Natural killer cell (primary cell): ENCODE results near the gene GNB3. TPM values are rescaled to one million over a fixed set of nuclear protein-coding genes. Genes with fewer than 3 reads are reported as not detected.

Source experiments
- ATAC-seq, 3 donors: fragments of 150-1000 bp in 2 of 3; fragments of 200-7000 bp in 1 of 3; cut with Tn5 transposase; 1 replicate in 1 of 3; 2 replicates in 2 of 3; pipeline ENCODE4 v1.10.0; 2021; ENCODE audit warnings: mild to moderate bottlenecking in 2 of 3, moderate library complexity in 2 of 3
- DNase-seq, 2 donors: peaks; one replicate each; pipeline versions ENCODE4 v3.0.0 to v3.0.0-alpha.2; 2013 to 2021; ENCODE audit warnings: mixed read lengths in 1 of 2
- H3K27ac ChIP-seq: one replicate; pipeline ENCODE4 v1.5.1; 2013; ENCODE audit warnings: mild to moderate bottlenecking, low read length
- H3K27me3 ChIP-seq: one replicate; pipeline ENCODE4 v1.6.1; 2013; ENCODE audit warnings: low read length; ENCODE audit not compliant: control insufficient read depth, insufficient read depth
- H3K36me3 ChIP-seq: one replicate; pipeline ENCODE4 v1.6.1; 2013; ENCODE audit warnings: low read length; ENCODE audit not compliant: control insufficient read depth, insufficient read depth
- H3K4me1 ChIP-seq: one replicate; pipeline ENCODE4 v1.6.1; 2013; ENCODE audit warnings: low read length; ENCODE audit not compliant: control insufficient read depth, insufficient read depth
- H3K4me3 ChIP-seq: one replicate; pipeline ENCODE4 v1.5.1; 2013; ENCODE audit warnings: low read length
- H3K9me3 ChIP-seq: one replicate; pipeline ENCODE4 v1.6.1; 2013; ENCODE audit warnings: low read length; ENCODE audit not compliant: control insufficient read depth, insufficient read depth
- H3K27ac Mint-ChIP-seq, 2 donors: one replicate each; pipeline ENCODE4 v1.8.0; 2022; ENCODE audit warnings: mild to moderate bottlenecking in 2 of 2, mixed read lengths in 2 of 2, moderate library complexity in 1 of 2
- H3K27me3 Mint-ChIP-seq, 2 donors: one replicate each; pipeline ENCODE4 v1.8.0; 2022; ENCODE audit warnings: low read depth in 2 of 2, mixed read lengths in 2 of 2
- H3K36me3 Mint-ChIP-seq: one replicate; pipeline ENCODE4 v1.8.0; 2022; ENCODE audit warnings: mixed read lengths
- H3K4me1 Mint-ChIP-seq, 2 donors: one replicate each; pipeline ENCODE4 v1.8.0; 2022; ENCODE audit warnings: mixed read lengths in 2 of 2
- H3K4me3 Mint-ChIP-seq: one replicate; pipeline ENCODE4 v1.8.0; 2022; ENCODE audit warnings: mild to moderate bottlenecking, moderate library complexity, mixed read lengths
- H3K9me3 Mint-ChIP-seq, 2 donors: one replicate each; pipeline ENCODE4 v1.8.0; 2022; ENCODE audit warnings: mixed read lengths in 2 of 2
- CTCF ChIP-seq: fragments of 200-600 bp; IDR thresholded peaks from one replicate; pipeline ENCODE4 v1.8.0; 2022; ENCODE audit warnings: antibody characterized with exemption
- WGBS: methylation state at CpG from one replicate; pipeline ENCODE4 v1.1.7; 2013; ENCODE audit warnings: missing lambda C conversion rate; ENCODE audit not compliant: insufficient coverage; 5-methylcytosine and 5-hydroxymethylcytosine counted together
- intact Hi-C: fragments of 100-400 bp; cut with micrococcal nuclease; formaldehyde crosslinking; loops from one replicate; pipeline ENCODE4 v1.14.2; 2022
- total RNA-seq, 4 donors: library from RNA; stranded (reverse); fragments of 120-200 nt in 1 of 4; gene quantifications; one replicate each; pipeline versions ENCODE4 v1.2.3 to v1.2.4, GENCODE V29; 2013 to 2022

The GNB3 gene
- total RNA-seq, 3 donors from 2014 or later (not counting 1 experiment from before 2014, with no cell fraction given) = not detected

GRCh38 chr12:6809056-6809455 lies 31.7 kb upstream of the GNB3 start:
- Histone ChIP-seq H3K4me3 (no peak overlapping the region), H3K9me3 (no peaks in the 10 kb centered on the region), H3K27me3 (no peaks in the 10 kb centered on the region), H3K27ac (no peak overlapping the region), H3K36me3 (no peaks in the 10 kb centered on the region), H3K4me1 (no peaks in the 10 kb centered on the region)
- no peaks in the 10 kb centered on the region for H3K36me3 Mint-ChIP-seq
- DNase-seq = no peak
- peaks cover 6 to 18% of the 10 kb centered on the region in 2 donors for H3K27me3 Mint-ChIP-seq
- no peaks in the 10 kb centered on the region for H3K9me3 Mint-ChIP-seq
- TF ChIP-seq CTCF = no peak
- no peak for ATAC-seq
- intact Hi-C loops = no loop called here
- H3K4me3 Mint-ChIP-seq = no peak overlapping the region
- no peaks in the 10 kb centered on the region for H3K4me1 Mint-ChIP-seq
- WGBS = 90% methylated on average over 10 of the region's 10 CpGs
- no peak overlapping the region for H3K27ac Mint-ChIP-seq

- DNase-seq = no peak
- Histone ChIP-seq H3K4me3 (no peak overlapping the region), H3K4me1 (no peaks in the 10 kb centered on the region), H3K9me3 (no peaks in the 10 kb centered on the region), H3K27ac (no peak overlapping the region), H3K27me3 (no peaks in the 10 kb centered on the region), H3K36me3 (no peaks in the 10 kb centered on the region)
- Mint-ChIP-seq H3K4me1 (no peaks in the 10 kb centered on the region), H3K27me3 (peaks cover 3 to 16% of the 10 kb centered on the region in 2 donors), H3K27ac (no peak overlapping the region), H3K9me3 (no peaks in the 10 kb centered on the region), H3K4me3 (no peak overlapping the region), H3K36me3 (no peaks in the 10 kb centered on the region)
- 76% methylated on average over 1 of the region's 1 CpG for WGBS
- no peak for TF ChIP-seq CTCF
- no peak for ATAC-seq
- intact Hi-C loops = no loop called here
These were observed 30.0 kb upstream of the GNB3 start for GRCh38 chr12:6810758-6811157.

- Mint-ChIP-seq H3K4me1 (no peaks in the 10 kb centered on the region), H3K9me3 (no peaks in the 10 kb centered on the region), H3K27me3 (peaks cover 0 to 19% of the 10 kb centered on the region in 2 donors), H3K4me3 (no peak overlapping the region), H3K36me3 (no peaks in the 10 kb centered on the region), H3K27ac (no peak overlapping the region)
- ATAC-seq = no peak
- DNase-seq = no peak
- no peak overlapping the region for H3K27ac ChIP-seq
- TF ChIP-seq CTCF = no peak
- no peaks in the 10 kb centered on the region for H3K9me3 ChIP-seq
- H3K27me3 ChIP-seq = no peaks in the 10 kb centered on the region
- no CpG with 5 or more reads among the region's 4 CpGs for WGBS
- no peak overlapping the region for H3K4me3 ChIP-seq
- no peaks in the 10 kb centered on the region for H3K36me3 ChIP-seq
- intact Hi-C loops = no loop called here
- no peaks in the 10 kb centered on the region for H3K4me1 ChIP-seq
These were observed 27.4 kb upstream of the GNB3 start for GRCh38 chr12:6813363-6813762.

DNA sequence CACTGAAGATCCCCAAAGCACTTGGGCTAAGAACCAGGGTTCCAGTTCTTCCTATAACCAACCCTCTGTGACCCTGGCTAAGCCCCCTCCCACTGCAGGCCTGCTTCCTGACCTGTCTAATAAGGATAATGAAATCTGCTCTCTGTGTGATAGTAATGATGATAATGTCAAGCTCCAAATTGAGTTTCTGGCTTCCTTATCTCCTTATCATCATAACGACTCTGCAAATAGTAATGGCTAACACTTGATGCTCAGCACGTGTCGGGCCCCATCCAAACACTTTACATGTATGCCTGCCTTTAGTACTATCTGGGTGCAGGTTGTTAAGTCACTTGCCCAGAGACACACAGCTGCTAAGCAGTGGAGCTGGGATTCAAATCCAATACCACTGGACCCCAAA lies 24.1 kb upstream of the GNB3 start:
- no peak for TF ChIP-seq CTCF
- Mint-ChIP-seq H3K4me3 (no peak overlapping the region), H3K27me3 (peaks cover 0 to 21% of the 10 kb centered on the region in 2 donors), H3K9me3 (no peaks in the 10 kb centered on the region), H3K4me1 (no peaks in the 10 kb centered on the region), H3K36me3 (no peaks in the 10 kb centered on the region), H3K27ac (no peak overlapping the region)
- ATAC-seq (no peak), DNase-seq (no peak)
- Histone ChIP-seq H3K36me3 (no peaks in the 10 kb centered on the region), H3K4me1 (peaks cover 5% of the 10 kb centered on the region), H3K27me3 (no peaks in the 10 kb centered on the region), H3K4me3 (no peak overlapping the region), H3K27ac (no peak overlapping the region), H3K9me3 (no peaks in the 10 kb centered on the region)
- intact Hi-C loops = no loop called here
- 81% methylated on average over 3 of the region's 3 CpGs for WGBS
